ENCODE measurements around the gene RBFOX2. TPM values are rescaled to one million over a fixed set of nuclear protein-coding genes. Genes with fewer than 3 reads are reported as not detected.

RBFOX2 gene
- polyA plus RNA-seq, 2 of the 4 experiments (the other 2 are of a cell fraction), result 30.3 to 77.7 TPM

DNA sequence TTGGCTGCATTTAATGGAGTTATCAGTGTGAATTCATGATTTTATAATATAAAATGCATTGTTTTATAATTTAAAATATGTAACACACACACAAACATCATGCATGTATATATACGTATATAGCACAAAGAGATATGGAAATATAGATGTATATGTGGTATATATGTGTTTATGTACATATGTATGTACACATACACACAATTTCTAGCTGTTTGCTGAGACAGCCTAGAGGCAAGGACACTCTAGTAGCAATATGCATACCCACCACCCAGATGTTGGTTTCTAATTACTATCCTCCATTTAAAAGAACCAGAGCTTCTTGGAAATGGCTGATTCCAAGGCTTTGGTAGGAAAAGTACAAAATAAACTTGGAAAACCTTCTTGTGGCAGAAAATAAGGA is 50.4 kb downstream of the RBFOX2 start:
- no peak for ATAC-seq
- CTCF ChIA-PET, result no interaction called here
- no peak for DNase-seq (ENCODE audit: low read depth in 1 of 2, low spot score in 1 of 2)
- Histone ChIP-seq H3K9me3 (no peaks in the 10 kb centered on the region), H3K4me2 (no peak overlapping the region), H3K4me3 (no peak overlapping the region), H3K4me1 (0 out of 3 replicates have a peak, but pooled peaks cover 4% of the 10 kb centered on the region), H3K27ac (no peak overlapping the region)
- TF ChIP-seq CHD2 (IDR thresholded peaks at IDR 0.05; ENCODE audit: low read length, partially characterized antibody), result no peak
- WGBS (ENCODE audit: missing lambda C conversion rate), result 92% methylated on average over 1 of the region's 1 CpG
- no peak for FAIRE-seq
- POLR2A ChIA-PET, result no interaction called here

DNA sequence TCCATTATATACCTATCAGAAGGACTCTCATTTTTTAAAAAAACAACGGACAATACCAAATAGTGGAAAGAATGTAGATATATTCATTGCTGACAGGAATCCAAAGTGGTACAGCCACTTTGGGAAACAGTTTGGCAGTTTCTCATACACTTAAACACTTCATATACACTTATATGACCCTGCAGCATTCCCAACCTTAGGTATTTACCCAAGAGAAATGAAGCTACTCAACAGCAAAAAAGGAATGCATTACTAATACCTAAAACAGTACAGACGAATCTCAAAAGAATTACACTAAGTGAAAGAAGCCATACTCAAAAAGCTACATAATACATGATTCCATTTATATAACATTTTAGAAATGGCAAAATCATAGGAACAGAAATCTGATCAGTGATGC is 51.5 kb downstream of the RBFOX2 start:
- H3K4me2 ChIP-seq, result no peak overlapping the region
- ChIA-PET CTCF (no interaction called here), POLR2A (no interaction called here)
- ATAC-seq, result no peak
- H3K4me1 ChIP-seq, result peaks cover 10% of the 10 kb centered on the region; the same call in 2 of the 3 replicates
- WGBS (ENCODE audit: missing lambda C conversion rate), result 63% methylated on average over 2 of the region's 2 CpGs
- TF ChIP-seq CBX2 (IDR thresholded peaks at IDR 0.05; ENCODE audit: borderline replicate concordance, low read depth), result no peak
- TF ChIP-seq RAD21 (conservative IDR thresholded peaks at IDR 0.05 in 1 of 2, IDR thresholded peaks at IDR 0.05 in 1 of 2), result no peak
- no peak for TF ChIP-seq PBX3 (IDR thresholded peaks at IDR 0.05)
- no peak for TF ChIP-seq MYC (IDR thresholded peaks at IDR 0.05; ENCODE audit: borderline replicate concordance, low read length)
- TF ChIP-seq CTCF (IDR thresholded peaks at IDR 0.05), result no peak
- TF ChIP-seq HDAC2 (IDR thresholded peaks at IDR 0.05), result no peak
- TF ChIP-seq ZC3H11A (IDR thresholded peaks at IDR 0.05), result no peak
- DNase-seq (ENCODE audit: low read depth in 1 of 2, low spot score in 1 of 2), result no peak
- no peak overlapping the region for H3K27ac ChIP-seq
- H3K4me3 ChIP-seq, result no peak overlapping the region
- H3K9me3 ChIP-seq, result no peaks in the 10 kb centered on the region
- no peak for FAIRE-seq

DNA sequence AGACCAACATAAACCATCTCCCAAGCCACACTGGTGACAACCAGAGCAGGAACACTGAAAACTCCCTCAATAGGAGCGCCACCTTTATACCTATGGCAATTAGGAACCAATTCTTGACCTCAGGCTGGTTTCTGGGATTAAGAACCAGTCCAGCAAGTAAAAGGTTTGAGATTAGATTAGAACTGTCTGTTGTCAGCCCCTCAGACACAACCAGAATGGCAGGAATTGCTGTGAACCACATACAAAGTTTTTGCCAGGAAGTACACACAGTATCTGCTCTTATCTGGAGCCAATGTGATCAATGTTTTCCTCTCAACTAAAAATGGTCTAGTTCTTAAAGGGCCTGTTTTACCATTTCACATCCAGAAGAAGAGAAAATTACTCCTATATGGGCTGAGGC is 55.2 kb downstream of the RBFOX2 start:
- POLR2A ChIA-PET, result no interaction called here

DNA sequence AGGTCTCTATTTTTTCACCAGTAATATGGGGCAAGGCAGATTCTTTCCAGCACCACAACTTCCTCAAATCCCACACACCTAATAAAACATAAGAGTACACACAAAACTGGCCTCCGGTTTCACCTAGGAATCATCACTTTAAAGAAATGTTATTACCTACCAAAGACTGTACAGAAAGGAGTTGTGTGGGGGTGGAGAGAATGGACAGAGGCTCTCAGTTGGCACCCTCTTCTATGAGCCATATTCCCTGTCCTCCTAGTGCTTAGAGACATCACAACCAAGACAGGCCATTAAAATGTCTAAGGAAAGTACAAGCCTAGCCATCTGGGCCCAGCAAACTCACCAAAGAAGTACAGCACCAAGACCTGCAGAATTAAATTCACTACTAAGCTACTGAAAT is 56.1 kb downstream of the RBFOX2 start:
- H3K4me3 ChIP-seq, result no peak overlapping the region
- no peak for FAIRE-seq
- H3K4me1 ChIP-seq, result peaks cover 22% of the 10 kb centered on the region; the same call in 2 of the 3 replicates
- ChIA-PET CTCF (interaction anchor here (0.6 kb wide), 1 partner anchor 73 kb away, joined by 3 read pairs; no protein-coding TSS in a partner anchor), POLR2A (no interaction called here)
- no peak for TF ChIP-seq SMC3 (IDR thresholded peaks at IDR 0.05)
- TF ChIP-seq GATA3 (IDR thresholded peaks at IDR 0.05; ENCODE audit: borderline replicate concordance), result no peak
- TF ChIP-seq, protein P1, sequence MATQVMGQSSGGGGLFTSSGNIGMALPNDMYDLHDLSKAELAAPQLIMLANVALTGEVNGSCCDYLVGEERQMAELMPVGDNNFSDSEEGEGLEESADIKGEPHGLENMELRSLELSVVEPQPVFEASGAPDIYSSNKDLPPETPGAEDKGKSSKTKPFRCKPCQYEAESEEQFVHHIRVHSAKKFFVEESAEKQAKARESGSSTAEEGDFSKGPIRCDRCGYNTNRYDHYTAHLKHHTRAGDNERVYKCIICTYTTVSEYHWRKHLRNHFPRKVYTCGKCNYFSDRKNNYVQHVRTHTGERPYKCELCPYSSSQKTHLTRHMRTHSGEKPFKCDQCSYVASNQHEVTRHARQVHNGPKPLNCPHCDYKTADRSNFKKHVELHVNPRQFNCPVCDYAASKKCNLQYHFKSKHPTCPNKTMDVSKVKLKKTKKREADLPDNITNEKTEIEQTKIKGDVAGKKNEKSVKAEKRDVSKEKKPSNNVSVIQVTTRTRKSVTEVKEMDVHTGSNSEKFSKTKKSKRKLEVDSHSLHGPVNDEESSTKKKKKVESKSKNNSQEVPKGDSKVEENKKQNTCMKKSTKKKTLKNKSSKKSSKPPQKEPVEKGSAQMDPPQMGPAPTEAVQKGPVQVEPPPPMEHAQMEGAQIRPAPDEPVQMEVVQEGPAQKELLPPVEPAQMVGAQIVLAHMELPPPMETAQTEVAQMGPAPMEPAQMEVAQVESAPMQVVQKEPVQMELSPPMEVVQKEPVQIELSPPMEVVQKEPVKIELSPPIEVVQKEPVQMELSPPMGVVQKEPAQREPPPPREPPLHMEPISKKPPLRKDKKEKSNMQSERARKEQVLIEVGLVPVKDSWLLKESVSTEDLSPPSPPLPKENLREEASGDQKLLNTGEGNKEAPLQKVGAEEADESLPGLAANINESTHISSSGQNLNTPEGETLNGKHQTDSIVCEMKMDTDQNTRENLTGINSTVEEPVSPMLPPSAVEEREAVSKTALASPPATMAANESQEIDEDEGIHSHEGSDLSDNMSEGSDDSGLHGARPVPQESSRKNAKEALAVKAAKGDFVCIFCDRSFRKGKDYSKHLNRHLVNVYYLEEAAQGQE (IDR thresholded peaks at IDR 0.05), result no peak
- TF ChIP-seq RNF2 (IDR thresholded peaks at IDR 0.05; ENCODE audit: borderline replicate concordance, low read depth), result no peak
- no peak overlapping the region for H3K27ac ChIP-seq
- no peak for DNase-seq (ENCODE audit: low read depth in 1 of 2, low spot score in 1 of 2)
- 74% methylated on average over 1 of the region's 1 CpG for WGBS (ENCODE audit: missing lambda C conversion rate)
- H3K4me2 ChIP-seq, result no peak overlapping the region
- ATAC-seq, result no peak
- no peaks in the 10 kb centered on the region for H3K9me3 ChIP-seq

More for the DNA sequence above, 55.2 kb downstream of the RBFOX2 start:
- no peak for ATAC-seq
- no peak for DNase-seq (ENCODE audit: low read depth in 1 of 2, low spot score in 1 of 2)
- 90% methylated on average over 1 of the region's 1 CpG for whole genome bisulfite sequencing (ENCODE audit: missing lambda C conversion rate)
- no peak overlapping the region for H3K4me3 ChIP-seq
- no peak overlapping the region for H3K27ac ChIP-seq
- CTCF ChIA-PET, result interaction anchor here (1.0 kb wide), 1 partner anchor 14 kb away, joined by 3 read pairs; no protein-coding TSS in a partner anchor
- no peaks in the 10 kb centered on the region for H3K9me3 ChIP-seq
- no peak for FAIRE-seq
- H3K4me2 ChIP-seq, result no peak overlapping the region
- TF ChIP-seq GATA3 (IDR thresholded peaks at IDR 0.05; ENCODE audit: borderline replicate concordance) (no peak), CHD2 (IDR thresholded peaks at IDR 0.05; ENCODE audit: low read length, partially characterized antibody) (no peak)
- peaks cover 22% of the 10 kb centered on the region; the same call in 2 of the 3 replicates for H3K4me1 ChIP-seq
